NCI-H82 (cell line): Measurements from ENCODE around the gene DCC.

Experiments
- DNase-seq: peaks from one replicate; lab custom pipeline; 2025; lab: John Stamatoyannopoulos, UW

The DCC gene

GRCh38 chr18:52920665-52921064 is 580.7 kb downstream of the DCC start:
- DNase-seq, result no peak

GRCh38 chr18:52933356-52933755 is 593.4 kb downstream of the DCC start:
- DNase-seq, result no peak

- no peak for DNase-seq
Observed at GRCh38 chr18:52936931-52937330, 596.9 kb downstream of the DCC start.

GRCh38 chr18:52937840-52938239 is 597.8 kb downstream of the DCC start:
- no peak for DNase-seq

- DNase-seq, result no peak
Observed at GRCh38 chr18:52945552-52945951, 605.6 kb downstream of the DCC start.

- DNase-seq, result no peak
Observed at GRCh38 chr18:52948868-52949444, 609.0 kb downstream of the DCC start.

- DNase-seq, result no peak
Observed at GRCh38 chr18:52950155-52950554, 610.2 kb downstream of the DCC start.

GRCh38 chr18:52953387-52953786 is 613.4 kb downstream of the DCC start:
- no peak for DNase-seq

- DNase-seq, result no peak
Observed at GRCh38 chr18:52963481-52963880, 623.5 kb downstream of the DCC start.

- DNase-seq, result no peak
Observed at GRCh38 chr18:52970686-52971085, 630.7 kb downstream of the DCC start.

GRCh38 chr18:52971097-52971496 is 631.1 kb downstream of the DCC start:
- DNase-seq, result no peak

- peak; percentile 75 for DNase-seq
Observed at GRCh38 chr18:52979892-52980291, 639.9 kb downstream of the DCC start.

- DNase-seq, result no peak
Observed at GRCh38 chr18:52991246-52991645, 651.2 kb downstream of the DCC start.

GRCh38 chr18:52992041-52992440 is 652.0 kb downstream of the DCC start:
- DNase-seq, result peak; percentile 72

GRCh38 chr18:52995875-52996274 is 655.9 kb downstream of the DCC start:
- no peak for DNase-seq

GRCh38 chr18:52999633-53000032 is 659.6 kb downstream of the DCC start:
- DNase-seq, result no peak

- DNase-seq, result peak; percentile 75
Observed at GRCh38 chr18:53004798-53005197, 664.8 kb downstream of the DCC start.

- no peak for DNase-seq
Observed at GRCh38 chr18:53018791-53019190, 678.8 kb downstream of the DCC start.

- DNase-seq, result no peak
Observed at GRCh38 chr18:53025247-53025646, 685.2 kb downstream of the DCC start.

- DNase-seq, result no peak
Observed at GRCh38 chr18:53028565-53028964, 688.6 kb downstream of the DCC start.

GRCh38 chr18:53033128-53033527 is 693.1 kb downstream of the DCC start:
- no peak for DNase-seq

- no peak for DNase-seq
Observed at GRCh38 chr18:53038608-53039007, 698.6 kb downstream of the DCC start.

- DNase-seq, result no peak
Observed at GRCh38 chr18:53040286-53040685, 700.3 kb downstream of the DCC start.

GRCh38 chr18:53056064-53056463 is 716.1 kb downstream of the DCC start:
- DNase-seq, result peak; percentile 14

GRCh38 chr18:53070788-53071187 is 730.8 kb downstream of the DCC start:
- DNase-seq, result peak; percentile 10
